Left lung (tissue), 10 donors: ENCODE data around the gene HSP90B1. TPM values are rescaled to one million over a fixed set of nuclear protein-coding genes. Genes with fewer than 3 reads are reported as not detected.

Source experiments
- ATAC-seq: fragments of 200-7000 bp; cut with Tn5 transposase; one replicate; pipeline ENCODE4 v1.9.1; 2020; ENCODE audit warnings: moderate library complexity
- DNase-seq, 4 donors: peaks; one replicate each; pipeline ENCODE4 v3.0.0-alpha.2; 2013 to 2020
- H3K27ac ChIP-seq, 2 donors: fragments of 200-600 bp; sonication (generic) in 1 of 2; one replicate each; pipeline versions ENCODE4 v1.5.0 to v1.8.0; 2020 to 2021
- H3K27me3 ChIP-seq, 2 donors: fragments of 200-600 bp; sonication (generic) in 1 of 2; one replicate each; pipeline versions ENCODE4 v1.5.0 to v1.8.0; 2020 to 2021
- H3K36me3 ChIP-seq, 2 donors: fragments of 200-600 bp; sonication (generic) in 1 of 2; one replicate each; pipeline versions ENCODE4 v1.5.0 to v1.8.0; 2020 to 2021
- H3K4me1 ChIP-seq, 2 donors: fragments of 200-600 bp; one replicate each; pipeline ENCODE4 v1.8.0; 2021
- H3K4me3 ChIP-seq, 2 donors: fragments of 200-600 bp; sonication (generic) in 1 of 2; one replicate each; pipeline versions ENCODE4 v1.5.0 to v1.8.0; 2020 to 2021; ENCODE audit warnings: mild to moderate bottlenecking in 1 of 2
- H3K9me3 ChIP-seq, 2 donors: fragments of 200-600 bp; sonication (generic) in 1 of 2; one replicate each; pipeline versions ENCODE4 v1.5.0 to v1.8.0; 2020 to 2021
- intact Hi-C, 2 donors: fragments of 100-400 bp; cut with DNase I; formaldehyde crosslinking; loops; one replicate each; pipeline versions ENCODE4 v1.11.2 to v1.14.2; 2022
- polyA plus RNA-seq, 6 donors: library from polyadenylated mRNA; unstranded; fragments of 120-200 nt; gene quantifications; one replicate each; pipeline ENCODE4 v1.2.1, GENCODE V29; 2013; ENCODE audit not compliant: insufficient read length in 6 of 6
- total RNA-seq, 2 donors: library from RNA; stranded (reverse); fragmentation: NEBNext Ultra II Directional; extraction: Animal tissue kit (Norgen Biotek cat#: 25700); gene quantifications; one replicate each; pipeline ENCODE4 v1.2.1, GENCODE V29; 2021
- TF ChIP-seq, protein P1 (sequence below), 2 donors: fragments of 200-600 bp; sonication (generic) in 1 of 2; IDR thresholded peaks; one replicate each; pipeline versions ENCODE4 v1.5.0 to v1.8.0; 2021; ENCODE audit warnings: antibody characterized with exemption in 2 of 2
- donor health status: DM: no; HTN: yes; CAD: no.
- donor health status: DM: no; HTN: no; CAD: no.

Gene HSP90B1
- total and polyA plus RNA-seq, 8 donors = 679 to 1,097 (median 761) TPM

DNA sequence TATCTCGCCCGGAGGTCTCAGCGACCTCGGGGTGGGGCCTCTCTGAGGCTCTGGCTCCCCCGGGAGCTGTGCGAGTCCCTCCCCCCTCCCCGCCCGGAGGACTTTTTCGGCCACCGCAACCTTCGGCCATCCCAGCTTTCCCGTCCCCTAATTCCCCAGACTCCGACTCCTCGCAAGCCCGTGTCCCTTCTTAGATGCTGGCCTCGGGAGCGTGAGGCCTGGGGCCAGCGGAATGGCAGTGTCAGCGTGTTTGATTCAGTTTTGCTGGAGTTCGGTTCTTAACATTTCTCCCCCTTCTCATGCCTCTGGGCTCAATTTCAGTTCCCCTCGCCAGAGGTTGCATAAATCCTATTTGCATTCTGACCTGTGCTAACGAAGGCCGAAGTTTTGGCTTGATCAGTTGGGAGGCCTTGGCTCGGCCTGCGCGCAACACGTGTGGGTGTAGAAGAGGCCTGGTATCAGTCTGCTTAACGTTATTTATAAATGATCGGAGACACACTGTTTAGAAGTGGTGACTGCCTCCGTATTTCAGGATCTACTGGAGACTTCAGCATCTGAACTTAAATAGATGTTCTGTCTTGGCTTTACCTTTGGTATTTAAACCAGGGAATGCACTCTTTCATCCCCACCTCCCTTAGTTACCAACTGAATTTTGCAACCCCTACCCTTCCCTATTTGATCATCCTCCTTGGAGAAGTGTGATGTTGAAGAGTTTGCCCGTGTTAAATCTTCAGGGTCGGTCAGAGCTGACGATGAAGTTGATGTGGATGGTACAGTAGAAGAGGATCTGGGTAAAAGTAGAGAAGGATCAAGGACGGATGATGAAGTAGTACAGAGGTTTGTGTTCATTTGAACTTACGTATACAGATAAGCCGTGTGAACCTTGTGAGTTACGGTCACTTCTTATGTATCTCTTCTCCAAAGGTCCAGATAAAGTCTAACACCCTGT lies 851 bp downstream of the HSP90B1 start:
- H3K4me1 ChIP-seq = peaks cover 22 to 64% of the 10 kb centered on the region in 2 donors
- peaks cover 0 to 43% of the 10 kb centered on the region in 2 donors for H3K36me3 ChIP-seq
- DNase-seq (peak; percentile 38 to 78 (median 50)), ATAC-seq (peak; percentile 3)
- H3K9me3 ChIP-seq = no peaks in the 10 kb centered on the region
- no peaks in the 10 kb centered on the region for H3K27me3 ChIP-seq
- TF ChIP-seq, protein P1, sequence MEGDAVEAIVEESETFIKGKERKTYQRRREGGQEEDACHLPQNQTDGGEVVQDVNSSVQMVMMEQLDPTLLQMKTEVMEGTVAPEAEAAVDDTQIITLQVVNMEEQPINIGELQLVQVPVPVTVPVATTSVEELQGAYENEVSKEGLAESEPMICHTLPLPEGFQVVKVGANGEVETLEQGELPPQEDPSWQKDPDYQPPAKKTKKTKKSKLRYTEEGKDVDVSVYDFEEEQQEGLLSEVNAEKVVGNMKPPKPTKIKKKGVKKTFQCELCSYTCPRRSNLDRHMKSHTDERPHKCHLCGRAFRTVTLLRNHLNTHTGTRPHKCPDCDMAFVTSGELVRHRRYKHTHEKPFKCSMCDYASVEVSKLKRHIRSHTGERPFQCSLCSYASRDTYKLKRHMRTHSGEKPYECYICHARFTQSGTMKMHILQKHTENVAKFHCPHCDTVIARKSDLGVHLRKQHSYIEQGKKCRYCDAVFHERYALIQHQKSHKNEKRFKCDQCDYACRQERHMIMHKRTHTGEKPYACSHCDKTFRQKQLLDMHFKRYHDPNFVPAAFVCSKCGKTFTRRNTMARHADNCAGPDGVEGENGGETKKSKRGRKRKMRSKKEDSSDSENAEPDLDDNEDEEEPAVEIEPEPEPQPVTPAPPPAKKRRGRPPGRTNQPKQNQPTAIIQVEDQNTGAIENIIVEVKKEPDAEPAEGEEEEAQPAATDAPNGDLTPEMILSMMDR (IDR thresholded peaks at IDR 0.05) = no peak
- H3K27ac ChIP-seq = peak overlapping the region; percentile 83 to 95
- H3K4me3 ChIP-seq = peak overlapping the region; percentile 77 to 96
- intact Hi-C loops = no loop called here

- intact Hi-C loops = no loop called here
These were observed 3.0 kb downstream of the HSP90B1 start for GRCh38 chr12:103933237-103933636.

DNA sequence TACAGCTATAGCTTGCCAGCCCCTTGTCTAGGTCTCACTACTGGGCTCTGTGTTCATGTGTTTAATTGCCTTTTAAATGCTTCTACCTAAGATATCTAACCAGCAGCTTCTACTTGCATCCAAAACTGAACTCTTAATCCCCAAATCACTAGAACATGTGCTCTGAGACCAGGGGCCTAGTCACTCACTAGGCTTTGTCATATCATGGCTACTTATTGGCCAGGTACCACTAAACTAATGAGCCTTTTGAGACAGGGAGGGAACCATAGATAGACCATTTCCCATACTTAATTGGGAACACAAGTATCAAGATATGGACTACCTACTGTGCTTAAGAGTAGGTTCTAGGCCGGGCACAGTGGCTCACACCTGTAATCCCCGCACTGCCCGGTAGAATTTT lies 6.5 kb downstream of the HSP90B1 start:
- Histone ChIP-seq H3K4me3 (no peak overlapping the region), H3K9me3 (no peaks in the 10 kb centered on the region), H3K36me3 (peaks cover 0 to 99% of the 10 kb centered on the region in 2 donors), H3K27ac (no peak overlapping the region), H3K27me3 (no peaks in the 10 kb centered on the region), H3K4me1 (peaks cover 22 to 54% of the 10 kb centered on the region in 2 donors)
- ATAC-seq = no peak
- intact Hi-C loops = no loop called here
- DNase-seq = no peak
- TF ChIP-seq, protein P1 (IDR thresholded peaks at IDR 0.05) = no peak

More at GRCh38 chr12:103933237-103933636, 3.0 kb downstream of the HSP90B1 start:
- Histone ChIP-seq H3K9me3 (no peaks in the 10 kb centered on the region), H3K27me3 (no peaks in the 10 kb centered on the region), H3K27ac (no peak overlapping the region), H3K4me3 (peak overlapping the region in 1 of 2 donors; percentile 96), H3K36me3 (peaks cover 0 to 65% of the 10 kb centered on the region in 2 donors), H3K4me1 (peaks cover 22 to 73% of the 10 kb centered on the region in 2 donors)
- TF ChIP-seq, protein P1 (IDR thresholded peaks at IDR 0.05) = no peak
- ATAC-seq (no peak), DNase-seq (no peak)

- intact Hi-C loops = no loop called here
- Histone ChIP-seq H3K27me3 (no peaks in the 10 kb centered on the region), H3K9me3 (no peaks in the 10 kb centered on the region), H3K4me1 (no peaks in the 10 kb centered on the region), H3K36me3 (peaks cover 8 to 100% of the 10 kb centered on the region in 2 donors), H3K27ac (no peak overlapping the region), H3K4me3 (no peak overlapping the region)
- no peak for ATAC-seq
- DNase-seq = no peak
- TF ChIP-seq, protein P1 (IDR thresholded peaks at IDR 0.05) = no peak
These were observed 14.8 kb downstream of the HSP90B1 start for GRCh38 chr12:103944964-103945363.

DNA sequence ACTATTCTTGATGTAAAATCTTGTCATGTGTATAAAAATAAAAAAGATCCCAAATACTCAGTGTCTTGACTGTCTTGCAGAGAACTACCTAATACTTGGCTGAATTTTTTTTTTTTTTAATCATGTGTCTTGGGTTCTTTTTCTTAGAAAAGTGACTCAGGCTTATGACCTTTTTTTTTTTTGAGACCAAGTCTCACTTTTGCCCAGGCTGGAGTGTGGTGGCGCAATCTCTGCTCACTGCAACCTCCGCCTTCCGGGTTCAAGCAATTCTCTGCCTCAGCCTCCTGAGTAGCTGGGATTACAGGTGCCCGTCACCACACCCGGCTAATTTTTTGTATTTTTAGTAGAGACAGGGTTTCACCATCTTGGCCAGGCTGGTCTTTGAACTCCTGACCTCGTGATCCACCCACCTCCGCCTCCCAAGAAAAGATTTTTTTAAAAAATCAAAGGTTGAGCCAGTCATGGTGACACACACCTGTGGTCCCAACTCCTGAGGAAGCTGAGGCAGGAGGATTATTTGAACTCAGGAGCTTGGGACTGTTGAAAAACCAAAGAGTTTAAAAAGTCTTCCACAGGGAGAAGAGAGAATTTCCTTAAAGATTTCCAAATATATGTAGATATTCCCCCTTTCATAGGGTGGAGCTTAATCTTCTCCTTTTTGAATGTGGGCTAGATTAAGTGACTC lies 17.8 kb downstream of the HSP90B1 start:
- Histone ChIP-seq H3K4me1 (no peaks in the 10 kb centered on the region), H3K27ac (no peak overlapping the region), H3K36me3 (peaks cover 8 to 99% of the 10 kb centered on the region in 2 donors), H3K4me3 (no peak overlapping the region), H3K27me3 (no peaks in the 10 kb centered on the region), H3K9me3 (no peaks in the 10 kb centered on the region)
- DNase-seq (no peak), ATAC-seq (no peak)
- TF ChIP-seq, protein P1 (IDR thresholded peaks at IDR 0.05) = no peak
- intact Hi-C loops = no loop called here
